HUES64 (cell line): ENCODE measurements around the gene ANLN.
"Not testable (repeated sequence)": the region's sequence is repeated elsewhere in the genome, so short reads cannot be mapped to it uniquely, and the experiment has no call there.

Experiments
- H3K27ac ChIP-seq: 2 replicates; pipeline ENCODE4 v1.7.0; 2013; ENCODE audit warnings: low read depth, low read length, inconsistent platforms
- H3K27me3 ChIP-seq: 2 replicates; pipeline ENCODE4 v1.6.1; 2013; ENCODE audit warnings: mild to moderate bottlenecking, low read length; ENCODE audit not compliant: insufficient read depth
- H3K36me3 ChIP-seq: 2 replicates; pipeline ENCODE4 v1.6.1; 2013; ENCODE audit warnings: mild to moderate bottlenecking, low read length; ENCODE audit not compliant: insufficient read depth
- H3K4me1 ChIP-seq: 2 replicates; pipeline ENCODE4 v1.6.1; 2013; ENCODE audit warnings: mild to moderate bottlenecking, low read length, moderate library complexity; ENCODE audit not compliant: insufficient read depth
- H3K4me3 ChIP-seq: 2 replicates; pipeline ENCODE4 v1.5.1; 2013; ENCODE audit warnings: mild to moderate bottlenecking, low read length, moderate library complexity
- H3K9ac ChIP-seq: 2 replicates; pipeline ENCODE4 v1.6.1; 2013; ENCODE audit warnings: mild to moderate bottlenecking, low read depth, low read length
- H3K9me3 ChIP-seq: 2 replicates; pipeline ENCODE4 v1.6.1; 2013; ENCODE audit warnings: low read depth, low read length; ENCODE audit not compliant: insufficient read depth
- WGBS: fragments of 150-250, 120-280 bp; methylation state at CpG from one replicate; pipeline ENCODE4 v1.1.7; 2013; ENCODE audit warnings: missing lambda C conversion rate; 5-methylcytosine and 5-hydroxymethylcytosine counted together

ANLN gene

GRCh38 chr7:36473454-36474282 lies 84.0 kb downstream of the ANLN start:
- Histone ChIP-seq H3K36me3 (no peaks in the 10 kb centered on the region), H3K9me3 (no peaks in the 10 kb centered on the region), H3K9ac (no peak overlapping the region), H3K4me3 (no peak overlapping the region), H3K27me3 (no peaks in the 10 kb centered on the region), H3K27ac (no peak overlapping the region), H3K4me1 (no peaks in the 10 kb centered on the region)
- WGBS: 78% methylated on average over 12 of the region's 12 CpGs

DNA sequence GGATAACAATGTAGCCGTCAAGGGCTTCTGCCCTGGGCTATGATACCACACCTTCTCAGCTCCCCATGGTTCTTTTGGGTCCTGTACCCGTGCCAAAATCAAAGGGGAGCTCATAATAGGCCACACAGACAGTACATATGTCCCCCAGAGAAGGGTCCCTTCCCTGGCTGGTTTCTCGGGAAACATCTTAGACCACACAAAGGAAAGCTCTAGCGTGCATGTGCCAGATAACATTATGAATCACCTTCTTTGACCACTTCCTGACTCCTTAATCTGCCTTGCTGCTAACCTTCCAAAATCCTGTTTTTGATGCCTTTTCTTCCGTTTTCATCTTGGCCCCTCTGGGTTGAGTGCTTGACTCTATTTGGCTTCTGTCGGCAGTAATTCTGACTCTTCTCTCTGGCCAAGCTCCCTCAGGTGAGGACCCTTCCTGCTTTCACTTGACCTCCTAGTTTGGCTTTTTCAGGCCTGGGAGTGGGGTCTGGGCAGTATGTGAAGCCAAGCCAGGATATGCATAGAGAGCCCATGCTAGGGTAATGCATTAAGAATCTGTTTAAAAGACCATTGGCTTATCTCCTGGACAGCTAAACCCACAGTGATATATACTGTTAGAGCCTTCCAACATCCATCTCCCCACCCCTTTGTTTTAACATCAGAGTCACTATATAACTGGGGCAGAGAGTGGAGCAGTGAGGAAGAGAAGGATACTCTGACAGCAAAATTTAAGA lies 84.8 kb downstream of the ANLN start:
- no peaks in the 10 kb centered on the region for H3K27me3 ChIP-seq
- no peaks in the 10 kb centered on the region for H3K9me3 ChIP-seq
- H3K4me1 ChIP-seq: no peaks in the 10 kb centered on the region
- no peak overlapping the region for H3K27ac ChIP-seq
- no peak overlapping the region for H3K9ac ChIP-seq
- no peak overlapping the region for H3K4me3 ChIP-seq
- WGBS: 92% methylated on average over 6 of the region's 6 CpGs
- H3K36me3 ChIP-seq: no peaks in the 10 kb centered on the region

DNA sequence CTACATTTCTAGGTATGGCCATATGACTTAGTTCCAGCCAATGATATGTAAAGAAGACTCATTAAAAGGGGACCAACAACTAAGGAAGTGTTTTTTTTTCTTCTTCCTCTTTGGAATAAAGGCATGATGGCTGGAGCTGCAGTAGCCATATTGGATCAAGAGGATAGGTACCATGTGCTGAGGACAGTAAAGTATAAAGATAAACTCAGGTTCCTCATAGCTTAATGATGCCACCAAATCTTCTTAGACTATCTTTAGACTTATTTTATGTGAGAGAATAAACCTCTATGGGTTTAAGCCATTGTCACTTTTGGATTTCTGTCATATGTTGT lies 85.3 kb downstream of the ANLN start:
- Histone ChIP-seq H3K27me3 (no peaks in the 10 kb centered on the region), H3K9ac (no peak overlapping the region), H3K4me1 (no peaks in the 10 kb centered on the region), H3K4me3 (no peak overlapping the region), H3K27ac (no peak overlapping the region), H3K9me3 (no peaks in the 10 kb centered on the region), H3K36me3 (no peaks in the 10 kb centered on the region)

DNA sequence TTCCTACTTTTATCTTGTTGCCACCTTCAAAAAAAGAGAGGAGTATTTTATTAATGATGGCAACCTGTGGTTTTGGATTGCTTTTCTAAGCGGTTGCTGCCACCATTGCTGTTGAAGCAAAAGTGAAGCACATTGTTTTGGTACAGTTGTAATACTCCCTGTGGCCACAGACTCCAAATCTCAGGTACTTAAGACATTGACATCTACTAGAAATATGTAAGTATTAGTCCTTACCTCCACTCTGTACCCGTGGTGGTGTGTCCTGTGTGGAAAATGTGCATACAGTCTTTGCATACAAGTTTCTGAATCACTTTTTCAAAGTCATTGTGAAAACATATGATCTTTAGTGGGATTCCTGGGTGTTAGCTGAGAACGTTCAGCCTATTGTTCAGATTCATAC lies 85.7 kb downstream of the ANLN start:
- Histone ChIP-seq H3K4me1 (no peaks in the 10 kb centered on the region), H3K27ac (no peak overlapping the region), H3K9me3 (no peaks in the 10 kb centered on the region), H3K4me3 (no peak overlapping the region), H3K9ac (no peak overlapping the region), H3K36me3 (no peaks in the 10 kb centered on the region), H3K27me3 (no peaks in the 10 kb centered on the region)
- 92% methylated on average over 2 of the region's 3 CpGs for WGBS

DNA sequence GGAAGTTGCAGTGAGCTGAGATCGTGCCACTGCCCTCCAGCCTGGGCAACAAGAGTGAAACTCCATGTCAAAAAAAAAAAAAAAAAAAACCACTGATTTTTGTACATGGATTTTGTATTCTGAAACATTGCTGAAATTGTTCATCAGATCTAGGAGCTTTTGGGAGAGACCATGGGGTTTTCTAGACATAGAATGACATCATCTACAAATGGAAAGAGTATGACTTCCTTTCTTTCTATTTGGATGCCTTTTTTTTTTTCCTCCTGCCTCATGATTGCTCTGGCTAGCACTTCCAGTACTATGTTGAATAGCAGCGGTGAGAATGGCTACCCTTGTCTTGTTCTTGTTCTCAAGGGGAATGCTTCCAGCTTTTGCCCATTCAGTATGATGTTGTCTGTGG lies 89.1 kb downstream of the ANLN start:
- Histone ChIP-seq H3K9me3 (no peaks in the 10 kb centered on the region), H3K4me3 (no peak overlapping the region), H3K36me3 (no peaks in the 10 kb centered on the region), H3K4me1 (no peaks in the 10 kb centered on the region), H3K9ac (no peak overlapping the region), H3K27me3 (no peaks in the 10 kb centered on the region), H3K27ac (no peak overlapping the region)
- WGBS: 79% methylated on average over 2 of the region's 2 CpGs

DNA sequence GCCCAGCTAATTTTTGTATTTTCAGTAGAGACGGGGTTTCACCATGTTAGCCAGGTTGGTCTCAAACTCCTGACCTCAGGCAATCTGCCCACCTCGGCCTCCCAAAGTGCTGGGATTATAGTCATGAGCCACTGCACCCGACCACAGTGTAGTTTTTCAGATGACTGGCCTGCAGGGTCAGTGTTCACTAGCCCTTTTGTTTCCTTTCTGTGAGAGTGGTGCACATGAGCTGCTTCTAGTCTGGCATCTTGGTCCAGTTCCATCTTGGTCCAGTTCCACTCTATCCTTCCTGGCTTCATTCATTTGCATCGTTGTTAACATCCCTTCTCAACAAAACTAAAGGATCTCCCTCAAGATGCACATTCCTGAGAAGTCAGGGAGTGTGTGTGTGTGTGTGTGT lies 94.2 kb downstream of the ANLN start:
- not testable (repeated sequence) for H3K27me3 ChIP-seq, H3K9me3 ChIP-seq, H3K4me3 ChIP-seq, H3K4me1 ChIP-seq, H3K27ac ChIP-seq, H3K36me3 ChIP-seq, H3K9ac ChIP-seq
- 95% methylated on average over 4 of the region's 4 CpGs for WGBS

GRCh38 chr7:36484265-36484664 lies 94.6 kb downstream of the ANLN start:
- Histone ChIP-seq H3K9ac (no peak overlapping the region), H3K4me3 (no peak overlapping the region), H3K4me1 (no peaks in the 10 kb centered on the region), H3K27me3 (no peaks in the 10 kb centered on the region), H3K9me3 (no peaks in the 10 kb centered on the region), H3K36me3 (no peaks in the 10 kb centered on the region), H3K27ac (no peak overlapping the region)
- WGBS: 85% methylated on average over 5 of the region's 8 CpGs

- Histone ChIP-seq H3K36me3 (no peaks in the 10 kb centered on the region), H3K27ac (no peak overlapping the region), H3K4me1 (no peaks in the 10 kb centered on the region), H3K9me3 (no peaks in the 10 kb centered on the region), H3K4me3 (no peak overlapping the region), H3K9ac (no peak overlapping the region), H3K27me3 (no peaks in the 10 kb centered on the region)
- 90% methylated on average over 2 of the region's 4 CpGs for WGBS
Measured at GRCh38 chr7:36486336-36486735, 96.7 kb downstream of the ANLN start.

GRCh38 chr7:36487756-36488336 lies 98.2 kb downstream of the ANLN start:
- H3K4me1 ChIP-seq: no peaks in the 10 kb centered on the region
- no peaks in the 10 kb centered on the region for H3K9me3 ChIP-seq
- H3K9ac ChIP-seq: no peak overlapping the region
- H3K27me3 ChIP-seq: no peaks in the 10 kb centered on the region
- H3K36me3 ChIP-seq: no peaks in the 10 kb centered on the region
- no peak overlapping the region for H3K27ac ChIP-seq
- 66% methylated on average over 3 of the region's 4 CpGs for WGBS
- no peak overlapping the region for H3K4me3 ChIP-seq

- not testable (repeated sequence) for H3K9ac ChIP-seq, H3K9me3 ChIP-seq, H3K4me1 ChIP-seq, H3K4me3 ChIP-seq, H3K27ac ChIP-seq, H3K27me3 ChIP-seq, H3K36me3 ChIP-seq
- WGBS: 92% methylated on average over 5 of the region's 5 CpGs
Measured at GRCh38 chr7:36488672-36489071, 99.0 kb downstream of the ANLN start.

- no peaks in the 10 kb centered on the region for H3K9me3 ChIP-seq
- no peaks in the 10 kb centered on the region for H3K36me3 ChIP-seq
- no peaks in the 10 kb centered on the region for H3K4me1 ChIP-seq
- WGBS: 86% methylated on average over 3 of the region's 3 CpGs
- no peak overlapping the region for H3K9ac ChIP-seq
- no peak overlapping the region for H3K4me3 ChIP-seq
- H3K27ac ChIP-seq: no peak overlapping the region
- H3K27me3 ChIP-seq: no peaks in the 10 kb centered on the region
Measured at GRCh38 chr7:36490419-36490830, 100.8 kb downstream of the ANLN start.
